ENCODE measurements around the gene HSD17B14.

- TF ChIP-seq CTCF (IDR thresholded peaks at IDR 0.05 in 2 of 3, conservative IDR thresholded peaks at IDR 0.05 in 1 of 3; ENCODE audit: borderline replicate concordance in 1 of 3, insufficient read depth in 1 of 3, low read depth in 2 of 3, low read length in 2 of 3): no peak
- TF ChIP-seq JUND (IDR thresholded peaks at IDR 0.05): no peak
- no peak for TF ChIP-seq POLR2AphosphoS5 (IDR thresholded peaks at IDR 0.05; ENCODE audit: low read depth, low read length)
- no peak for TF ChIP-seq CEBPB (IDR thresholded peaks at IDR 0.05; ENCODE audit: low read depth)
- TF ChIP-seq POLR2A (IDR thresholded peaks at IDR 0.05; ENCODE audit: borderline replicate concordance, extremely low read depth, insufficient read depth, insufficient read length): no peak
Observed at GRCh38 chr19:48830965-48831364, 5.3 kb downstream of the HSD17B14 start.

All from HCT116 (cell line).